GM18526 (cell line): ENCODE measurements around the gene OVOL1.

Experiments used
- POLR2A ChIP-seq: IDR thresholded peaks from 3 replicates; pipeline ENCODE4 v1.6.1; 2011; ENCODE audit not compliant: insufficient read length; ENCODE audit errors: extremely low read depth

OVOL1 gene

DNA sequence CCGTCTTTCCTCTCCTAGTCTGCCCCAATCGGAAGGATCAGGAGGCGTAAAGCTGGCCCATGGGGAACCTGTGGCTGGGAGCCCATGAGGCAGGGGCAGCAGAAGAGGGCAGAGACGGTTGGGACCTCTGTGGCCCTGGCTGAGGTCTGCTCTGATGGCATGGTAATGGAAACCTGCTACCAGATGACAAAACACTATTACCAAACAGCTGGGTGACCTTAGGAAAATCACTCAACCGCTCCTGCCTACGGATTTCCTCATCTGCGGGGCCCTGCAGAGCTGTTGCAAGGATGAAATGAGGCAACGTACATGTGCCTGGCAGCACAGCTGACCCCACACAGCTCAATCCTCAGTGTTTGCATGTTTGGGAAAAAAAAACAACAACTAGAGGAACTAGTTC lies 10.7 kb upstream of the OVOL1 start:
- no peak for TF ChIP-seq POLR2A

DNA sequence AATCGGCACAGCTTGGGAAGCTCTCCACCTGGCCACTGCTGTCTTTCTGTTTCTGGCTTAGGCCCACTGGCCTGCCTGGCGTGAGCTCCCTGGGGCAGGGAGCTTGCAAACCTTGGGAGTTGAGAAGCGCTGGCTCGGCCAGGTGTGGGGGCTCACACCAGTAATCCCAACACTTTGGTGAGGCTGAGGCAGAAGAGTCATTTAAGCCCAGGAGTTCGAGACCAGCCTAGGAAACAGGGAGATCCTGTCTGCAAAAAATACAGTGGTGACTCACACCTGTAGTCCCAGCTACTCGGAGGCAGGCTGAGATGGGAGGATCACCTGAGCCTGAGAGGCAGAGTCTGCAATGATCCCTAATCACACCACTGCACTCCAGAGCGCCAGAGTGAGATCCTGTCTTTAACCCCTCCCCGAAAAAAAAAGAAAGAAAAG lies 10.1 kb upstream of the OVOL1 start:
- no peak for TF ChIP-seq POLR2A

DNA sequence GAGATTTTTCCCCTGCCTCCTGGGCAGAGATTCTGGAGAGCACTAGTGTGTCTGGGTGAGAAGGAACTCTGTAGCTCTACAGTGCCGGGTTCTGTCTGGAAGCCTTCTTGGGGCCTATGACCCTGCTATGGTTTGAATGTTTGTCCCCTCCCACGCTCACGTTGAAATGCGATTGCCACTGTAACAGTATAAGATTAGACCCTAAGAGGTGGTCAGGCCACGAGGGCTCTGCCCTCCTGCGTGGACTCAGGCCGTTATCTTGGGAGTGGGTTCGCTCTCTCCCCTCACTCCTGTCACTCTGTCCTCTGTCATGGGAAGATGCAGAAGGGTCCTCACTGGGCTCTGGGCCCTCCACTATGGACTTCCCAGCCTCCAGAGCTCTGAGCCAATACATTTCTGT lies 9.6 kb upstream of the OVOL1 start:
- TF ChIP-seq POLR2A: no peak

DNA sequence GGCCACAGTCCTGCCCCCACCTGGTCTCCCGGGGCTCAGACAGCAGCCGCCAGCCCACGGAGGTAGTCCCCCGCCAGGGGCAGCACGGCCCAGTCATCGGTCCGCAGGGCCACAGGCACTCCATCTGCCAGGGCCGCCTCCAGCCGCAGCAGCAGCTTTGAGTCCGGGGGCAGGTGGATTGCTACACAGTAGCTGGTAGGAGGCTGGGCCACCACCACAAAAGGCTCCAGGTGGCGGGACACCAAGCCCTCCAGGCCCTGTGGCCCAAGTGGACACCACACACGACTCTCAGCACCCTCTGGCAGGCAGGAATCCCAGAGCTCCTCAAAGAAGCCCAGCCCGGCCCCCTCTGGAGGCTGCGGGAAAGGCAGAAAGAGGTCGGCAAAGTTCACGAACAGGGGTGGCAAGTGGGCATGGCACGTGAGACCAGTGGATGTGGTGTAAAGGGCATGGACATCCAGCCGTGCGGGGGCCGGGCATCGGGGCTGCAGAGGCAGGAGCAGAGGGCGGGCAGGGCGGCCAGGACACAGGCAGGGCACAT lies 9.0 kb upstream of the OVOL1 start:
- no peak for TF ChIP-seq POLR2A

DNA sequence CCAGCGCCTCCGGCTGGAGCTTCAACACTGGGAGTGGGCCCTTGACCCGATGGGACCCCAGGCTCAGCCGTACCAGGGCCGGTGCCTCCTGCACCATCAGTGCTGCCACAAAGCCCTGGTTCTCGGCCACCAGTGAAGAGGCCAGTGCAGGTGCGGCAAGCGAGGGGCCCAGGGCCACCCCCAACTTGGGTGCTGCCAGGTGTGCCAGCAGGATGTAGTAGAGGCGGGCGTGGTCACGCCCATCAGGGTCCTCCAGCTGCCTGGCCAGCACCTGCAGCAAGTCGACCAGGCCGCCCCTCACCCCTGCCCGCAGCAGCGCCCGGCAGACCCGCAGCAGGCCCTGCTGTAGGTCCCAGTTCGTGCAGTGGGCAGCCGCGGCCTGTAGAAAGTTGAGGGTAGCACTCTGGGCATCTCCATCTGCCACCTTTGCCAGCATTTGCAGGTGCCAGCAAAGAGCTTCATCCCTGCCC lies 8.4 kb upstream of the OVOL1 start:
- no peak for TF ChIP-seq POLR2A

DNA sequence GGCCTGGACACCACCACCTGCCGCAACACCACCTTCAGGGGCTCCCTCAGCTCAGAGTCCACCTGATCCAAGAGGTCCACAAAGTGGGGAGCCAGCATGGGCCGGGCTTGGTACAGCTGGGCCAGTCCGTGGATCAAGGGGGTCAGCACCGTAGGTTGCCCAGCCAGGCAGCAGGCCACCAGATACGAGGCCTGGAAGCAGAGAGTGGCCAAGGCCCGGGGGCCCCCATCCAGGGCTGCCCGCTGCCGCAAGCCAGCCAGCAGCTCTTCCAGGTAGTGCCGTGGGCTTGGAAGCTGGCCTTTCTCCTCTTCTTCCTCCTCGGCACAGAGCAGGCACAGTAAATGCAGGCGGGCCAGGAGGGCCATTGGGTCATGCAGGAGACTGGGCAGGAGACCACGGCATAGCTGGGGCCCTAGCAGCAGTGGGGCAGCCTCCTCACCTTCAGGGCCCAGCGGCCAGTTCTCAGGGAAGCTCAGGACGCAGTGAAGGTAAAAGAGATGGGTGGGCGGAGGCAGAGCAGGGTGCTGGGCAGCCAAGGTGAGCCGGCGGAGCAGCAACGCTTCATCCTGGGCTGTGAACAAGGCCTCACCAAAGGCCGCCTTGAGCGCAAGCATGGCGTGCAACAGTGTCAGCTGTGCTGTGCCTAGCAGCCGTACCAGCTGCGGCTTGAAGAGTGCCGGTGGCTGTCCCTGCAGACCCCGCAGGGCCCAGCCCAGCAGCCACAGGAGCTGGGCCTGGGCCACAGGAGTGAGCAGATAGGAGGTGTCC lies 7.8 kb upstream of the OVOL1 start:
- no peak for TF ChIP-seq POLR2A

DNA sequence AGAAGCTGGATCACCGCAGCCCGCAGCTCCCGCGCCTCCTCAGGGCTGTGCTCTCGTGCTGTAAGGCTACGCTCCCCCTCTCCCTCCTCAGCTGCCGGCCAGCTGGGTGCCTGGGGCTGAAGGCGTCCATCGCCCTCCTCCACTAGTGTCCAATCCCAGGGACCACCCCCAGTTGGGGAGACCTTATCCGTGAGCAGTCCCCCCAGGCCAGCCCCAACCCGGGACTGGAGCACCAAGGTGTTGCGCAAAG lies 7.3 kb upstream of the OVOL1 start:
- TF ChIP-seq POLR2A: no peak

DNA sequence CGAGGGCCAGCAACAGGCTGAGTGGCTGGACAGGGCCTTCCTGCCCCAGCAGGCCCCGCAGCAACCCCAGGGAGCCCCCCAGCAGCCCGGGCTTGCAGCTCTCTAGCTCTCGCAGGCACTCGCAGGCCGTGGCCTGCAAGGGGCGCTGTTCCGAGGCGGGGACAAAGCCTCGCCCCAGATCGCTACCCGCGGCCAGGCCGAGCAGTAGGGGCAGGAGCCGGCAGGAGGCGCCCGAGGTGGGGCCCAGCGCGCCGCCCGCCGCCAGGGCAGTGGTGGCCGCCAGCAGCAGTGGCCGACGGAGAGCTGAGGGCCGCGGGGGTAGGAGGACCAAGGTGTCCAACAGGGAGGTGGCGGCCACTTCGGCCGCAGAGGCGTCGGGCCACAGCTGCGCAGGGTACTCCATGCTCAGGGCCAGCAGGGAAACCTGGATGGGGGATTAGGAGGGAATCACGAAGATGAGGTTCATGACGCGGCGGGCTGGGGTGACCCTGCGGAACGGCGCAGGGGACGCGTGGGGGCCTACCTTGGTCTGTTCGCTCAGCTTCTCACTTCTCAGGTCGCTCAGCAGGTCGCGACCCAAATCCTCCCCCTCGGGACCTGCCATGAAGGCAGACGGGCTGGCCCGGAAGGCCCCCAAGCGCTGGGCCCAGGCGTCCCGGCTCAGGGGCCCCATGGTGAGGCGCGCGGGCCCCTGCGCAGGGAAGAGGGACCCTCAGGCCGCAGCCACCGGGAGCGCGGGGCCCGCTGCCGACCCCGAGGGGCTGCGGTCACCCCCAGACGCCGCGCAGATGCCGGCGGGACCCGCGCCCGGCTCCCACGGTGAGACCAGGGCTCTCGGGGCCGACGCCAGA lies 6.7 kb upstream of the OVOL1 start:
- no peak for TF ChIP-seq POLR2A

DNA sequence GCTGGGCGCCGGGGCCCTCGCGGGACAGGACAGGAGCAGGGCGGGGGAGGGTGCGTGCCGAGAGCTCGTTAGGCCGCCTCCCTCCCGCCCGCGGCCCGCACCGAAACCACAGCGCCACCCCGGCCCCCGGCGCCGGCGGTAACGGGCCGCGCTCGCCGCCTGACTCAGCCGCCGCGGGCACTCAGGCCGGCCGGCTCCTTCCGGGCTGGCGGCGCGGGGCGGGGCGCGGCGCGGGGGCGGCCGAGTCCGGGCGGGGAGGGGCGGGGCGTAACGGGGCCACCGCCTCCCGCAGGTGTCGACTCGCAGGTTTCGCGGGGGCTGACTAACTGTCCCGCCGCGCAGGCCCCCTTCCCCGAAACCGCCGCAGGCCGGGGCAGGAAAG lies 6.1 kb upstream of the OVOL1 start, which contains the start of gene AP5B1:
Gene AP5B1 (minus strand): TSS at position 207 of the 382 bp plus-strand sequence. CDS start 385 bp downstream, outside the sequence.
- peak; percentile 49 for TF ChIP-seq POLR2A

DNA sequence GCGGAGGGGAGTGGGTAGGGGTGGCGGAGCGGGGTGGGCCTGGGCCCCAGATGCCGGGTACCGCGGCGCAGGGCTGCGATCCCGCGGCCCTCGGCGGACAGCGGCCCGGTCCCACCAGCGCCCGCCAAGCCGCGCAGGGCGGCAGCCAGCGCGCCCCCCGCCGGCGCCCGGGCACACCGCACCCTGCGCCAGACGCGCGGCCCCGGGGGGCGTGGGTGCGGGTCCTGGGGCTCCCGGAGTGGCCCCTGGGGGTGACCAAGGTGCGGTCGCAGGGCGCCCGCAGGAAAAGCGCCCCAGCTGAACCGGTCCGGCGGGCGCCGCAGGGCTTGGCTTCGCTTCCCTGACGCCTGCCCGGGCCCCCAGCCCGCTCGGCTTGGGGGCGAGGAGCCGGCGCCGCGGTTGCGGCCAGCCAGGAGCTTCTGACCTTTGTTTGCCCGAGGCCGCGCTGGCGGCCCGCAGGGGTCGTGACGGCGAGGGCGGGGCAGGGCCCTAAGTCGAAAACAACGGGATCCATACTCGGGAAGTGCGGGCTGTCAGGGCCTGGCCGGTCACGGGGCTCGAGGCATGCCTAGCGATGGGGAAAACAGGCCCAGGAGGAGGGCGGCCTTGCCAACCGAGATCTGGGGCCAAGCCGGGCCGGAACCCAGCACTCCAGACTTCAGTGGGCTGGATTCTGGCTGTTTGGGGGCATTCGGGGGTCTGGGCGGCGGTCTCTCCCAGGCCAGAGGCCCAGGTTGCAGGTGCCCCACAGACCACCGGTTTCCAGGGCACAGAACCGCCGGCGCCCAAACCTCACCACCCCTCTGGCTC lies 5.5 kb upstream of the OVOL1 start:
- TF ChIP-seq POLR2A: no peak

DNA sequence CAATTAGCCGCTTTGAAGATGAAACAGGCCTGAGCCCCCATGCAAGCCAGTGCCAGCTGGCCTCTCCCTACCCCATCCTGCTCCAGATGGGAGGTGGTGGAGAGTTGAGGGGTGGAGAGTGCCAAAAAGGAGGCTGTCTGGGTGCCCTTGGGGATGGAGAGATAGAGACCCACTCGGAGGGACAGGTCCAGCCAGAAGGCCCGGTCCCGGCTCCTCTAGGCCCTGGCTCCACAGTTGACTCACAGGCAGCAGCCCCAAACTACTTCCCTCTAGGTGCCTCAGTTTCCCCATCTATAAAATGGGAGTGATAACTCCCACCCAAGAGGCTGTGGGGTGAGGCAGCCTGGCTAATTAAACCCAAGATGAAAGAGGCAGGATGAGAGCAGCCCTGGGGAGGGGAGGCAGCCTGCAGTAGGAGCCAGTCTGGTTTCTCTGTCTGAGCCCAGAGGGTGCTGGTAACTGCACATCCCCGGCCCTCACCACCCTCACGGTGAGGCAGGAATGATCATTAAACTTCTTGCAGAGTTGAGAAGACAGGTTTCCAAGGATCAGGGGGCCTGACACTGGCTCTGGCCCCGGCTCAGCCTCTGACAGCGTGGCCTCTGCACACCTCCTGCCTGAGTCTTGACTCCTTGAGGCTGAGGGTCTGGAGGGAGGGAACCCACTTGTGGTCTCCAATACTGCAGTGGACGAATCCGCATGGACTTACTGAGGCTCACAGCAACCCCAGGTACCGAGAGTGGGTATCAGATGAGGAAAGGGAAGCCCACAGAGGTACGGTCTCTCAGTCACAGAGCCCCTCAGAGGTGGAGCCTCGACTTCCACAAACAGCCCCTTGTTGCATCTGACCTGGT lies 4.7 kb upstream of the OVOL1 start:
- TF ChIP-seq POLR2A: no peak

DNA sequence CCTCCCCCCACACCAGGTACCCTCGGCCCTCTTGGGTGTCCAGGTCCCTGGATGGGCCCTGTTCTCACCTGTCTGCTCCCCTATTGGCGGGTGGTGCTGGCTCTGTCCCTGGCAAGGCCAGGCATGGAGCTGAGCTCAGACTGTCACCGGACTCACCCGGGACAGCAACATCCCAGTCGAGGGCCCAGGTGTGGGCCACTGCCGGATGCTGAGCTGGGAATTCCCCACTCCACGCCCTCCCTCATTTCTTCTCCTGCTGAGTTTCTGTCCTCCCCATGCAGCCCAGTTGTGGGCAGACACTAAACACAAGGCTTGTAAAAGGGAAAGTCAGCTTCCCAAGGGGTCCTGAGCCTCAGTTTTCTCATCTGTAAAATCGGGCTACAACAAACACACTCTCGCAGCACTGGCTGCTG lies 4.0 kb upstream of the OVOL1 start:
- no peak for TF ChIP-seq POLR2A

DNA sequence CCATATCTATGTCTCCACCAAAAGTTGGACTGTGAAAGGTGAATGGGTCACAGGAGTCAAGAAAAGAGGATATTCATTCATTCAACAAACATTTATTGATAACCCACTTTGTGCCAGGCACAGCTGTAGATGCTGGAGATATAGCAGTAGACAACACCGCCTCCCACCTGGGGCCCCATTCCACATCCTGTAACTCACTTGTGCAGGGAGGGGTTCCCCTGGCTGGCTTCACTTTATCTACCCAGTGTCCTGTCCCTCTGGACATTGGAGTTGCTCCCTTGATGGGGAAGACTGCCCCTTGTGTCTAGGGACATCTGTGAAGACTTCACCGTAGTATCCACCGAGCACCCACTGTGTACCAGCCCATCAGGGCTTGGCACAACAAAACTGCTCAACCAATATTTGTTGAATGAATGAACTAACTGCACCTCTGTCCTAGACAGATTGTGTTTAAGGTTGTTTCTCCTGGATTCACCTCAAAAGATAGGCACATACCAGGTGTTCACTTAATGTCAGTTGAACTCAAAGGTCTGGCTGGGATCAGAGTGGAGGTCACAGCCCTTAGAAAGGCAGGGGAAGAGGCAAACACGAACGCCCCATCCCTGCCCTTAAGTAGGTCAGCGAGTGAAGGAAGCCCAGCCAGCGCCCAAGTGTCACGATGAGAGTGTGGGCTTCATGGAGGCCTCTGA lies 1.4 kb upstream of the OVOL1 start:
- TF ChIP-seq POLR2A: no peak
